GM18861 (cell line): ENCODE data around the gene HNRNPL.
"Not testable (repeated sequence)": the region's sequence is repeated elsewhere in the genome, so short reads cannot be mapped to it uniquely, and the experiment has no call there.

Experiments used
- ATAC-seq: cut with Tn5 transposase; IDR thresholded peaks from one replicate; pipeline ENCODE4 v1.9.1; 2021; ENCODE audit not compliant: unreplicated experiment

The HNRNPL gene

GRCh38 chr19:38806371-38806770 lies 43.4 kb downstream of the HNRNPL start:
- ATAC-seq: no peak

- ATAC-seq: no peak
These were observed 44.6 kb downstream of the HNRNPL start for GRCh38 chr19:38805180-38805579.

GRCh38 chr19:38803543-38803942 lies 46.2 kb downstream of the HNRNPL start:
- ATAC-seq: no peak

- ATAC-seq: no peak
These were observed 48.3 kb downstream of the HNRNPL start for GRCh38 chr19:38801359-38802095.

GRCh38 chr19:38800577-38801347 lies 49.0 kb downstream of the HNRNPL start:
- no peak for ATAC-seq

GRCh38 chr19:38799104-38799503 lies 50.7 kb downstream of the HNRNPL start:
- no peak for ATAC-seq

GRCh38 chr19:38797781-38798180 lies 52.0 kb downstream of the HNRNPL start:
- ATAC-seq: not testable (repeated sequence)

GRCh38 chr19:38796154-38796553 lies 53.6 kb downstream of the HNRNPL start:
- ATAC-seq: no peak

- no peak for ATAC-seq
These were observed 54.2 kb downstream of the HNRNPL start for GRCh38 chr19:38795549-38795948.

- no peak for ATAC-seq
These were observed 56.1 kb downstream of the HNRNPL start for GRCh38 chr19:38793671-38794070.

GRCh38 chr19:38793177-38793576 lies 56.6 kb downstream of the HNRNPL start:
- no peak for ATAC-seq

- ATAC-seq: no peak
These were observed 57.3 kb downstream of the HNRNPL start for GRCh38 chr19:38792250-38793111.

- ATAC-seq: not testable (repeated sequence)
These were observed 58.2 kb downstream of the HNRNPL start for GRCh38 chr19:38791451-38792064.

- not testable (repeated sequence) for ATAC-seq
These were observed 59.0 kb downstream of the HNRNPL start for GRCh38 chr19:38790507-38791403.

- no peak for ATAC-seq
These were observed 61.1 kb downstream of the HNRNPL start, which contains the start of gene LGALS7B for GRCh38 chr19:38788478-38789243. LGALS7B (plus strand) TSS chr19:38789200; CDS start chr19:38789227, 27 bp downstream.

- no peak for ATAC-seq
These were observed 63.1 kb downstream of the HNRNPL start for GRCh38 chr19:38786572-38787265.
